HG03342 (cell line): ENCODE results near the gene ZBTB33.

ENCODE experiments used
- ATAC-seq: cut with Tn5 transposase; IDR thresholded peaks from one replicate; pipeline ENCODE4 v1.9.1; 2021; ENCODE audit warnings: mild to moderate bottlenecking, moderate library complexity; ENCODE audit not compliant: unreplicated experiment

ZBTB33 gene

DNA sequence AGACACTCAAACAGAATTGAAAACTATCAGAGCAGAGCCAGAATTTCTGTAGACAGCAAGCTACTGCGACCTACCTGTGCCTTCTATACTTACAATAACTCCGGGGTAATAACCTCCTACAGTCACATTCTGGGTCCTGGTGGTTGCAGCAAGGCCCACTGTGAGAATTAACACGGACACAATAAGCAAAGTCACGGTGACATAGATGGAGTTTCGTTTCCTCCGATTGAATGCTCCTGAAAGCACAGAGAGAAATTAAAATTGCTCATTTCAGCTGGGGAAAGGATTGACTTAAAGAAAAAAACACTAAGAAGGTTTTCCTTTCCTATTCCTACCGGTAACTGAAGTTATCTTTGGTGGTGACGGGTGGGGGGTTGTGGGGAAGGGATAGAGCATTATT is 53.6 kb downstream of the ZBTB33 start:
- ATAC-seq = no peak

DNA sequence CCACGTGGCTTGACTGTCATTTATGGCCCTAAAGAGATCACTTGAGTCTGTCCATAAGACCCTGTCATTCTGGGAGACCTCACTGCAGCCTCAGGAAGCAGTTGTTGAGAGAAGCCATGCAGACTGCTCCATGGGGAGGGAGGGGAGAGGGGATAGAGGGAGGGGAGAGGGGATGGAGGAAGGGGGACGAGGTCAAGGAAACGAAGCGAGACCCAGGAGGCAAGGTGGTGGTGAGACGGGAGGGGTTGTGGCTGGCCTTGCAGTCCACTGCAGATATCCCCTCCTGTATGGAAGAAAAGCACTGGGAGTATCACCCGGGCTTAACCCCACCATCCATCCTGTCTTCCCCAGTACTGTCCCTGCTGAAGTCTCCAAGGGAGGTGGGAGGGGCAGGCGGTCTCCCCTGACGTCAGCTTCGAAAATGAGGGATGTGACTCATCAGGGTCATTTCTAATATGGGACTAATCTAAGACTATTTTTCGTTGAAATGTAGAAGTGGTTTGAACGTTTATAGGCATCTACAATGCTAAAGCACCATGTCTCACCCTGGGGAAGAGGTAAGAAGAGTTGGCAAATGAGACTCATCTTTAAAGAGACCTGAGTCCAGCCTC is 55.0 kb downstream of the ZBTB33 start:
- ATAC-seq = no peak

DNA sequence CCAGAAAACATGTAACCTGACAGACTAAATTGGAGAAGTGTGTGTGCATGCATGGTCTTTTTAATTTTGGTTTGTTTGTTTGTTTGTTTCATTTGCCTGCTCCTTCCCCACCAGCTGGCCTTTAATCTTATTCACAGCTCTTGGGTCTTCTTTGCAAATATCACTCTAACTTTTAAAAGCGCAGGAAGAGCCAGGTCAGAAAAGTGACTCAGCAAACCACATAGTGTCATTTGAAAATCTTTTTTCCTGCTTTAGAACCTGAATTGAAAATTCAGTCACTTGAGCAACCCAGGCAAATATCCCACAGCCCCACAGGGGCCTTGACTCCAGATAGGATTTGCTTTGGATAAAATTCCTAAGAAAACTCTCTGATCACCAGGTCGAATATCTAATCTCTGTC is 56.0 kb downstream of the ZBTB33 start:
- no peak for ATAC-seq
